NB4 (cell line): ENCODE results near the gene TP73.

ENCODE experiments used
- MYC ChIP-seq: IDR thresholded peaks from 2 replicates; pipeline ENCODE4 v1.6.1; 2011; ENCODE audit warnings: low read depth, low read length
- POLR2A ChIP-seq: IDR thresholded peaks from 2 replicates; pipeline ENCODE4 v1.6.1; 2011; ENCODE audit warnings: mild to moderate bottlenecking; ENCODE audit not compliant: insufficient read length; ENCODE audit errors: extremely low read depth
- TF ChIP-seq, protein P1 (sequence below): IDR thresholded peaks from one replicate; pipeline ENCODE4 v1.5.1; 2012; ENCODE audit warnings: low read depth, low read length
- TF ChIP-seq, protein P2 (sequence below): IDR thresholded peaks from 2 replicates; pipeline ENCODE4 v1.6.1; 2011; ENCODE audit warnings: low read depth, low read length

DNA sequence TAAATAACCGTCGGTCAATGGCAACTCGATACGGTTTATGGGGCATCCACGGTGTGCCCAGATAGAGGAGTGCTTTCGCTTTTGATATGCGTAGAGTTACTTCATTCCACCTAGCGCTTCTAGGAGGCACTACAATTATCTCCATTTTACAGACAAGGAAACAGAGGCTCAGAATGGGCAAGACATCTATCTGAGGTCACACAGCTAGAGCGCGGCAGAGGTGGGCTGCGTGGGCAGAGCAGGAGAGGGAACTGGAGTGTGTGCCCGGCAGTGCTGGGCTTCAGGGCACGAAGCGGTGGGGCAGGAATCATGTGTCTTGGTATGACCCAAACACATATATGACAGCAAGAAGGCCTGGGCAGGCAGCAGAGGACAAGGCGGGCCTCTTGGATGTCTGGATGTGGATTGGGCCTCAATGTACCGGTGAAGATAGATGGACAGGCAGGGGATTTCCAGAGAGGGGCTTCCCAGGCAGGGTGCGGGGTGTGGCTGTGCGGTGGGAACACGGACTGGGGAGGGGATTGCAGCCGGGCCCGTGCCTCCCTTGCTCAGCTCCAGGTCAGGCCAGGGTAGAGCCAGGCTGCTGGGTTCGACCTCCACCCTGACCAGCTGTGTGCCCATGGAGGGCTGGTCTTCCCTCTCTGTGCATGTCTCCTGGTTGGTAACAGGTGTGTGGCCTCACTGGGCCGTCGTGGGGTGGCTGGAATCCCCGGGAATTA lies 21.2 kb downstream of the TP73 start:
- TF ChIP-seq, protein P1, sequence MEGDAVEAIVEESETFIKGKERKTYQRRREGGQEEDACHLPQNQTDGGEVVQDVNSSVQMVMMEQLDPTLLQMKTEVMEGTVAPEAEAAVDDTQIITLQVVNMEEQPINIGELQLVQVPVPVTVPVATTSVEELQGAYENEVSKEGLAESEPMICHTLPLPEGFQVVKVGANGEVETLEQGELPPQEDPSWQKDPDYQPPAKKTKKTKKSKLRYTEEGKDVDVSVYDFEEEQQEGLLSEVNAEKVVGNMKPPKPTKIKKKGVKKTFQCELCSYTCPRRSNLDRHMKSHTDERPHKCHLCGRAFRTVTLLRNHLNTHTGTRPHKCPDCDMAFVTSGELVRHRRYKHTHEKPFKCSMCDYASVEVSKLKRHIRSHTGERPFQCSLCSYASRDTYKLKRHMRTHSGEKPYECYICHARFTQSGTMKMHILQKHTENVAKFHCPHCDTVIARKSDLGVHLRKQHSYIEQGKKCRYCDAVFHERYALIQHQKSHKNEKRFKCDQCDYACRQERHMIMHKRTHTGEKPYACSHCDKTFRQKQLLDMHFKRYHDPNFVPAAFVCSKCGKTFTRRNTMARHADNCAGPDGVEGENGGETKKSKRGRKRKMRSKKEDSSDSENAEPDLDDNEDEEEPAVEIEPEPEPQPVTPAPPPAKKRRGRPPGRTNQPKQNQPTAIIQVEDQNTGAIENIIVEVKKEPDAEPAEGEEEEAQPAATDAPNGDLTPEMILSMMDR, result no peak
- TF ChIP-seq POLR2A, result no peak
- TF ChIP-seq, protein P2, sequence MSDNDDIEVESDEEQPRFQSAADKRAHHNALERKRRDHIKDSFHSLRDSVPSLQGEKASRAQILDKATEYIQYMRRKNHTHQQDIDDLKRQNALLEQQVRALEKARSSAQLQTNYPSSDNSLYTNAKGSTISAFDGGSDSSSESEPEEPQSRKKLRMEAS, result no peak
- no peak for TF ChIP-seq MYC
